Neural cell (in vitro differentiated cells): ENCODE data around the gene CDH6.
"Not testable (repeated sequence)": the region's sequence is repeated elsewhere in the genome, so short reads cannot be mapped to it uniquely, and the experiment has no call there.

ENCODE experiments used
- CTCF ChIP-seq: fragments of 450-650 bp; IDR thresholded peaks from 2 replicates; pipeline ENCODE4 v1.5.1; 2014; ENCODE audit warnings: antibody characterized with exemption, mild to moderate bottlenecking, moderate library complexity; ENCODE audit not compliant: poor library complexity, severe bottlenecking
- EP300 ChIP-seq: fragments of 450-650 bp; conservative IDR thresholded peaks from 2 replicates; pipeline ENCODE4 v1.6.1; 2014; ENCODE audit warnings: antibody characterized with exemption, mild to moderate bottlenecking, moderate library complexity; ENCODE audit not compliant: poor library complexity, severe bottlenecking
- EZH2 ChIP-seq: fragments of 200-600, 300-800 bp; shearing (Covaris generic), sonication (generic); IDR thresholded peaks from 2 replicates; pipeline ENCODE4 v1.6.1; 2014; ENCODE audit warnings: antibody characterized with exemption, low read length, borderline replicate concordance, mild to moderate bottlenecking; ENCODE audit not compliant: insufficient read depth, poor library complexity, severe bottlenecking
- MXI1 ChIP-seq: fragments of 450-650 bp; conservative IDR thresholded peaks from 2 replicates; pipeline ENCODE4 v1.6.1; 2014; ENCODE audit warnings: antibody characterized with exemption, mild to moderate bottlenecking; ENCODE audit not compliant: poor library complexity, severe bottlenecking
- POLR2AphosphoS5 ChIP-seq: IDR thresholded peaks from 2 replicates; pipeline ENCODE4 v1.6.1; 2012
- RAD21 ChIP-seq: fragments of 450-650 bp; conservative IDR thresholded peaks from 2 replicates; pipeline ENCODE4 v1.6.1; 2014; ENCODE audit warnings: antibody characterized with exemption, mild to moderate bottlenecking, moderate library complexity
- REST ChIP-seq: IDR thresholded peaks from 2 replicates; pipeline ENCODE4 v1.6.1; 2012; ENCODE audit warnings: borderline replicate concordance
- SMC3 ChIP-seq: fragments of 450-650 bp; conservative IDR thresholded peaks from 2 replicates; pipeline ENCODE4 v1.6.1; 2014; ENCODE audit warnings: antibody characterized with exemption, mild to moderate bottlenecking, moderate library complexity; ENCODE audit not compliant: poor library complexity
- TAF1 ChIP-seq: IDR thresholded peaks from 2 replicates; pipeline ENCODE4 v1.6.1; 2012; ENCODE audit warnings: low read depth

- TF ChIP-seq EP300, RAD21, CTCF, EZH2, POLR2AphosphoS5, MXI1, TAF1, REST, SMC3: not testable (repeated sequence)
Observed at GRCh38 chr5:31361704-31362528, 168.4 kb downstream of the CDH6 start.
